ENCODE data around the gene CDK13. TPM values are rescaled to one million over a fixed set of nuclear protein-coding genes. Genes with fewer than 3 reads are reported as not detected.

The CDK13 gene
- total RNA-seq, 1 experiment from 2014 or later = 45.9 TPM

DNA sequence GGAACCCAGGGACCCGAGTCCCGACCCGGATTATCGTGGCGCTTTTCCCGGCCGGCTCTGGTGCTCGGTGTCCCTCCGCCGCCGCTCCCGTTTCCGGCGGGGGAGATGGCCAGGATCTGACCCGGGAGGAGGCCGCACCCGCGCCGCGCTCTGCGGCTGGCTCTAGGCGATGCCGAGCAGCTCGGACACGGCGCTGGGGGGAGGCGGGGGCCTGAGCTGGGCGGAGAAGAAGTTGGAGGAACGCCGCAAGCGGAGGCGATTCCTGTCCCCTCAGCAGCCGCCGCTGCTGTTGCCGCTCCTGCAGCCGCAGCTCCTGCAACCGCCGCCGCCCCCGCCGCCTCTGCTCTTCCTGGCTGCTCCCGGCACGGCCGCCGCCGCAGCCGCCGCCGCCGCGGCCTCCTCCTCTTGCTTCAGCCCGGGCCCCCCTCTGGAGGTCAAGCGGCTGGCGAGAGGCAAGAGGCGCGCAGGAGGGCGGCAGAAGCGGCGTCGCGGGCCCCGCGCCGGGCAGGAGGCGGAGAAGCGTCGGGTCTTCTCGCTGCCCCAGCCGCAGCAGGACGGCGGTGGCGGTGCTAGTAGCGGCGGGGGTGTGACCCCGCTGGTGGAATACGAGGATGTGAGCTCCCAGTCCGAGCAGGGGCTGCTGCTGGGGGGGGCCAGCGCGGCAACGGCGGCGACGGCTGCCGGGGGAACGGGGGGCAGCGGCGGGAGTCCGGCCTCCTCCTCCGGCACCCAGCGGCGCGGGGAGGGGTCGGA lies 593 bp downstream of the CDK13 start:
- H3K36me3 Mint-ChIP-seq (ENCODE audit: insufficient read depth, unreplicated experiment) = peaks cover 26% of the 10 kb centered on the region
- H3K4me1 Mint-ChIP-seq (ENCODE audit: low read depth, unreplicated experiment) = no peaks in the 10 kb centered on the region
- no TSS peak for BruUV-seq (replicated peaks)
- no peaks in the 10 kb centered on the region for H3K9me3 Mint-ChIP-seq (ENCODE audit: unreplicated experiment)
- Histone ChIP-seq H3K9me3 (no peaks in the 10 kb centered on the region), H3K4me1 (peaks cover 12% of the 10 kb centered on the region; the same call in 1 of the 2 replicates), H3K36me3 (ENCODE audit: control insufficient read depth, insufficient read depth, low read length) (no peaks in the 10 kb centered on the region), H3K4me3 (ENCODE audit: low read depth, low read length) (peak overlapping the region; percentile 93), H3K27me3 (replicated peaks; ENCODE audit: control insufficient read depth, insufficient read depth, low read length) (no peaks in the 10 kb centered on the region)
- POLR2A ChIA-PET = interaction anchor here (0.7 kb wide), 1 partner anchor 52 kb away, joined by 4 read pairs; no protein-coding TSS in a partner anchor
- CTCF ChIA-PET = interaction anchor here (1.7 to 2.2 kb wide), 2 partner anchors 54 to 101 kb away, joined by 6 to 20 read pairs; no protein-coding TSS in a partner anchor
- intact Hi-C loops (cut with micrococcal nuclease; ENCODE audit: unreplicated experiment) = loop anchor here (1.0 kb wide), 1 partner anchor 102 kb away; no protein-coding TSS in a partner anchor
- no peaks in the 10 kb centered on the region for H3K27me3 Mint-ChIP-seq (ENCODE audit: insufficient read depth, unreplicated experiment)
- peak overlapping the region; percentile 99 for H3K27ac Mint-ChIP-seq (ENCODE audit: unreplicated experiment)
- peak; percentile 38 to 55 for DNase-seq
- TF ChIP-seq, protein P1, sequence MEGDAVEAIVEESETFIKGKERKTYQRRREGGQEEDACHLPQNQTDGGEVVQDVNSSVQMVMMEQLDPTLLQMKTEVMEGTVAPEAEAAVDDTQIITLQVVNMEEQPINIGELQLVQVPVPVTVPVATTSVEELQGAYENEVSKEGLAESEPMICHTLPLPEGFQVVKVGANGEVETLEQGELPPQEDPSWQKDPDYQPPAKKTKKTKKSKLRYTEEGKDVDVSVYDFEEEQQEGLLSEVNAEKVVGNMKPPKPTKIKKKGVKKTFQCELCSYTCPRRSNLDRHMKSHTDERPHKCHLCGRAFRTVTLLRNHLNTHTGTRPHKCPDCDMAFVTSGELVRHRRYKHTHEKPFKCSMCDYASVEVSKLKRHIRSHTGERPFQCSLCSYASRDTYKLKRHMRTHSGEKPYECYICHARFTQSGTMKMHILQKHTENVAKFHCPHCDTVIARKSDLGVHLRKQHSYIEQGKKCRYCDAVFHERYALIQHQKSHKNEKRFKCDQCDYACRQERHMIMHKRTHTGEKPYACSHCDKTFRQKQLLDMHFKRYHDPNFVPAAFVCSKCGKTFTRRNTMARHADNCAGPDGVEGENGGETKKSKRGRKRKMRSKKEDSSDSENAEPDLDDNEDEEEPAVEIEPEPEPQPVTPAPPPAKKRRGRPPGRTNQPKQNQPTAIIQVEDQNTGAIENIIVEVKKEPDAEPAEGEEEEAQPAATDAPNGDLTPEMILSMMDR (IDR thresholded peaks at IDR 0.05; ENCODE audit: insufficient read depth in 1 of 2, low read depth in 1 of 2, low read length in 1 of 2, severe bottlenecking in 1 of 2, unreplicated experiment in 1 of 2) = no peak
- H3K4me3 Mint-ChIP-seq (ENCODE audit: unreplicated experiment) = peak overlapping the region; percentile 96

DNA sequence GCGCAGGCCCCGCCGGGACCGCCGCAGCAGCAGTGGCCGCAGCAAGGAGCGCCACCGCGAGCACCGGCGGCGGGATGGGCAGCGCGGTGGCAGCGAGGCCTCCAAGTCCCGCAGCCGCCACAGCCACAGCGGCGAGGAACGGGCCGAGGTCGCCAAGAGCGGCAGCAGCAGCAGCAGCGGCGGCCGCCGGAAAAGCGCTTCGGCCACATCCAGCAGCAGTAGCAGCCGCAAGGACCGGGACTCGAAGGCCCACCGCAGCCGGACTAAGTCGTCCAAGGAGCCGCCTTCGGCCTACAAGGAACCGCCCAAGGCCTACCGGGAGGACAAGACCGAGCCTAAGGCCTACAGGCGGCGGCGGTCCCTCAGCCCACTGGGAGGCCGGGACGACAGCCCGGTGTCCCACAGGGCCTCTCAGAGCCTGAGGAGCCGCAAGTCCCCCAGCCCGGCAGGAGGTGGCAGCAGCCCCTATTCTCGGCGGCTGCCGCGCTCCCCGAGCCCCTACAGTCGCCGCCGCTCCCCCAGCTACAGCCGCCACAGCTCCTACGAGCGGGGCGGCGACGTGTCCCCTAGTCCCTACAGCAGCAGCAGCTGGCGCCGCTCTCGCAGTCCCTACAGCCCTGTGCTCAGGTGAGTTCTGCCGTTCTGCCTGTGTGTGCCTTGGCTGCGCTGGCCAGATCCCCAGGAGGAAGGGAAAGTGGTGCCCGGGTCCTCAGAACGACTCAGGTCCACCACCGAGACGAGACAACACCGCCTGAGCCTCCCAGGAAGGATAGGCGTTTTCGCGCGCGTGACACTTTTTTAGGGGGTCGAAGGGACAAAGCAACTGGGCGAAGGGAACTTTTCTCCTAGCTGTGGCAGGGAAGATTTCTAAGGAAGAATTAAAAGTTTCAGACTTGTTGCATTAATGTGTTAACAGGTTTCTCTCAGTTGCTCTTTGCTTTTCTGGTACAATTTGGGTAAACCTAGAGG lies 1.5 kb downstream of the CDK13 start:
- intact Hi-C loops (cut with micrococcal nuclease; ENCODE audit: unreplicated experiment) = loop anchor here (1.0 kb wide), 1 partner anchor 101 kb away; no protein-coding TSS in a partner anchor
- no TSS peak for BruUV-seq (replicated peaks)
- peak overlapping the region; percentile 94 for H3K27ac Mint-ChIP-seq (ENCODE audit: unreplicated experiment)

More for the DNA sequence above, 1.5 kb downstream of the CDK13 start:
- Histone ChIP-seq H3K27me3 (replicated peaks; ENCODE audit: control insufficient read depth, insufficient read depth, low read length) (no peaks in the 10 kb centered on the region), H3K4me3 (ENCODE audit: low read depth, low read length) (peak overlapping the region; percentile 93), H3K9me3 (no peaks in the 10 kb centered on the region), H3K36me3 (ENCODE audit: control insufficient read depth, insufficient read depth, low read length) (no peaks in the 10 kb centered on the region), H3K4me1 (peaks cover 12% of the 10 kb centered on the region; the same call in 1 of the 2 replicates)
- CTCF ChIA-PET = interaction anchor here (0.6 to 2.2 kb wide), 2 partner anchors 55 to 100 kb away, joined by 3 to 20 read pairs; no protein-coding TSS in a partner anchor
- Mint-ChIP-seq H3K4me3 (ENCODE audit: unreplicated experiment) (peak overlapping the region; percentile 96), H3K4me1 (ENCODE audit: low read depth, unreplicated experiment) (no peaks in the 10 kb centered on the region), H3K36me3 (ENCODE audit: insufficient read depth, unreplicated experiment) (peaks cover 26% of the 10 kb centered on the region), H3K27me3 (ENCODE audit: insufficient read depth, unreplicated experiment) (no peaks in the 10 kb centered on the region), H3K9me3 (ENCODE audit: unreplicated experiment) (no peaks in the 10 kb centered on the region)
- DNase-seq = peak; percentile 74 to 87
- TF ChIP-seq, protein P1 (IDR thresholded peaks at IDR 0.05; ENCODE audit: insufficient read depth in 1 of 2, low read depth in 1 of 2, low read length in 1 of 2, severe bottlenecking in 1 of 2, unreplicated experiment in 1 of 2) = peak; percentile 48 to 62
- POLR2A ChIA-PET = interaction anchor here (0.5 to 0.7 kb wide), 2 partner anchors 53 to 372 kb away, joined by 3 to 4 read pairs; no protein-coding TSS in a partner anchor
